H1 (cell line): Measurements from ENCODE around the gene BAZ2B. TPM values are rescaled to one million over a fixed set of nuclear protein-coding genes. Genes with fewer than 3 reads are reported as not detected.

Experiments used
- CTCF ChIA-PET: fragments of 300-600 bp; sonication (Branson Sonifier 250); formaldehyde crosslinking; loops from one replicate; lab custom pipeline; 2021; ENCODE audit not compliant: partially characterized antibody; lab: Charles Lee
- POLR2A ChIA-PET: fragments of 300-600 bp; sonication (Branson Sonifier 250); formaldehyde crosslinking; loops from one replicate; lab custom pipeline; 2021; ENCODE audit warnings: inconsistent platforms; ENCODE audit not compliant: partially characterized antibody; lab: Charles Lee
- DNase-seq, 2 experiments: peaks; one replicate each; pipeline versions ENCODE4 v3.0.0 to v3.0.0-alpha.2; 2010 to 2022; ENCODE audit warnings: low spot score in 2 of 2, low read depth in 1 of 2, mixed read lengths in 1 of 2
- FAIRE-seq: peaks from 2 replicates; lab custom pipeline; 2011; peaks lifted over from hg19 to GRCh38; lab: Jason Lieb, UNC
- H2AFZ ChIP-seq: 2 replicates; pipeline ENCODE4 v1.8.1; 2012; ENCODE audit warnings: low read length, inconsistent platforms
- H2AK5ac ChIP-seq: 2 replicates; pipeline ENCODE4 v1.6.1; 2013; ENCODE audit warnings: low read depth, low read length
- H2BK120ac ChIP-seq: replicated peaks from 2 replicates; pipeline ENCODE3; 2013; ENCODE audit warnings: low read depth, low read length, inconsistent platforms
- H2BK12ac ChIP-seq: 2 replicates; pipeline ENCODE4 v1.6.1; 2013; ENCODE audit warnings: low read depth, low read length
- H2BK15ac ChIP-seq: 2 replicates; pipeline ENCODE4 v1.6.1; 2013; ENCODE audit warnings: low read length
- H2BK20ac ChIP-seq: 2 replicates; pipeline ENCODE4 v1.6.1; 2013; ENCODE audit warnings: low read length
- H2BK5ac ChIP-seq: 2 replicates; pipeline ENCODE4 v1.6.1; 2013; ENCODE audit warnings: low read depth, low read length
- H3K14ac ChIP-seq: 2 replicates; pipeline ENCODE4 v1.6.1; 2013; ENCODE audit warnings: inconsistent platforms; ENCODE audit not compliant: insufficient read length
- H3K18ac ChIP-seq: 2 replicates; pipeline ENCODE4 v1.6.1; 2013; ENCODE audit warnings: low read length; ENCODE audit errors: extremely low read depth
- H3K23ac ChIP-seq: 2 replicates; pipeline ENCODE4 v1.6.1; 2013; ENCODE audit warnings: inconsistent platforms; ENCODE audit not compliant: insufficient read length
- H3K23me2 ChIP-seq: 2 replicates; pipeline ENCODE4 v1.6.1; 2013; ENCODE audit warnings: low read depth, low read length
- H3K27ac ChIP-seq: 2 replicates; pipeline ENCODE4 v1.6.1; 2011; ENCODE audit warnings: low read depth, low read length, inconsistent platforms
- H3K27me3 ChIP-seq, 4 experiments: replicated peaks in 1 of 4; 1 replicate in 1 of 4; 2 replicates in 3 of 4; pipeline versions ENCODE4 v1.6.1 to v1.8.1; 2011 to 2013; ENCODE audit warnings: low read length in 3 of 4, mild to moderate bottlenecking in 3 of 4, inconsistent platforms in 2 of 4, mixed read lengths in 2 of 4, moderate library complexity in 1 of 4; ENCODE audit not compliant: control insufficient read depth in 3 of 4, insufficient read depth in 3 of 4; ENCODE audit errors: extremely low read depth in 1 of 4
- H3K36me3 ChIP-seq, 4 experiments: 2 replicates each; pipeline versions ENCODE4 v1.6.1 to v1.8.1; 2011 to 2013; ENCODE audit warnings: mild to moderate bottlenecking in 4 of 4, low read length in 3 of 4, moderate library complexity in 2 of 4, control low read depth in 1 of 4, inconsistent platforms in 1 of 4; ENCODE audit not compliant: insufficient read depth in 4 of 4, control insufficient read depth in 2 of 4
- H3K4ac ChIP-seq: replicated peaks from 2 replicates; pipeline ENCODE3; 2013; ENCODE audit warnings: low read length, low read depth, mixed read lengths, inconsistent platforms; ENCODE audit not compliant: insufficient read length
- H3K4me1 ChIP-seq, 4 experiments: replicated peaks in 1 of 4; 1 replicate in 1 of 4; 2 replicates in 3 of 4; pipeline versions ENCODE4 v1.6.1 to v1.8.1; 2011 to 2013; ENCODE audit warnings: low read length in 3 of 4, inconsistent platforms in 2 of 4, mixed read lengths in 1 of 4; ENCODE audit not compliant: insufficient read depth in 4 of 4, control insufficient read depth in 3 of 4
- H3K4me2 ChIP-seq, 2 experiments: 2 replicates each; pipeline versions ENCODE4 v1.6.1 to v1.8.1; 2011 to 2013; ENCODE audit warnings: low read depth in 2 of 2, low read length in 2 of 2, control low read depth in 1 of 2, inconsistent platforms in 1 of 2, mild to moderate bottlenecking in 1 of 2; ENCODE audit not compliant: insufficient read depth in 1 of 2
- H3K4me3 ChIP-seq, 4 experiments: fragments of 200-600, 300-600 bp in 1 of 4; sonication (generic), shearing (Covaris generic), sonication (Bioruptor Twin) in 1 of 4; 2 replicates each; pipeline versions ENCODE4 v1.5.1 to v1.8.1; 2011 to 2016; ENCODE audit warnings: low read length in 4 of 4, low read depth in 3 of 4, control low read depth in 2 of 4, inconsistent platforms in 2 of 4, mild to moderate bottlenecking in 2 of 4, mixed read lengths in 1 of 4, moderate library complexity in 1 of 4; ENCODE audit not compliant: insufficient read depth in 2 of 4; ENCODE audit errors: extremely low read depth in 1 of 4
- H3K56ac ChIP-seq: replicated peaks from 2 replicates; pipeline ENCODE3; 2013; ENCODE audit warnings: low read depth, mild to moderate bottlenecking, mixed read lengths, low read length, inconsistent platforms; ENCODE audit not compliant: insufficient read length
- H3K79me1 ChIP-seq: 2 replicates; pipeline ENCODE4 v1.6.1; 2013; ENCODE audit warnings: low read depth, low read length, control low read depth
- H3K79me2 ChIP-seq, 2 experiments: 2 replicates each; pipeline versions ENCODE4 v1.6.1 to v1.8.1; 2012 to 2013; ENCODE audit warnings: low read length in 2 of 2, mild to moderate bottlenecking in 2 of 2, inconsistent platforms in 1 of 2; ENCODE audit not compliant: insufficient read depth in 2 of 2, control insufficient read depth in 1 of 2
- H3K9ac ChIP-seq, 4 experiments: replicated peaks in 1 of 4; 1 replicate in 1 of 4; 2 replicates in 3 of 4; pipeline versions ENCODE4 v1.6.1 to v1.8.1; 2011 to 2013; ENCODE audit warnings: low read depth in 3 of 4, low read length in 3 of 4, control low read depth in 2 of 4, mild to moderate bottlenecking in 2 of 4, moderate library complexity in 2 of 4, inconsistent platforms in 1 of 4; ENCODE audit errors: extremely low read depth in 1 of 4
- H3K9me3 ChIP-seq, 2 experiments: 2 replicates each; pipeline versions ENCODE4 v1.6.1 to v1.8.1; 2012 to 2013; ENCODE audit warnings: mild to moderate bottlenecking in 2 of 2, moderate library complexity in 2 of 2, control low read depth in 1 of 2, inconsistent platforms in 1 of 2, low read depth in 1 of 2, low read length in 1 of 2, mixed read lengths in 1 of 2; ENCODE audit not compliant: insufficient read depth in 2 of 2
- H4K20me1 ChIP-seq, 2 experiments: replicated peaks in 1 of 2; 2 replicates each; pipeline versions ENCODE3 to v1.8.1; 2011 to 2013; ENCODE audit warnings: inconsistent platforms in 2 of 2, low read length in 2 of 2, mild to moderate bottlenecking in 1 of 2; ENCODE audit not compliant: insufficient read depth in 2 of 2, control insufficient read depth in 1 of 2
- H4K5ac ChIP-seq: 2 replicates; pipeline ENCODE4 v1.6.1; 2013; ENCODE audit warnings: low read length, low read depth, mixed read lengths, inconsistent platforms; ENCODE audit not compliant: insufficient read length
- H4K8ac ChIP-seq: 2 replicates; pipeline ENCODE4 v1.8.0; 2013; ENCODE audit warnings: mild to moderate bottlenecking, moderate library complexity, low read length, inconsistent platforms; ENCODE audit not compliant: insufficient read depth; ENCODE audit errors: extremely low read depth
- H4K91ac ChIP-seq: replicated peaks from 2 replicates; pipeline ENCODE3; 2013; ENCODE audit warnings: low read length, mixed read lengths, inconsistent platforms; ENCODE audit not compliant: insufficient read length
- CTBP2 ChIP-seq: IDR thresholded peaks from 2 replicates; pipeline ENCODE4 v1.7.0; 2011; ENCODE audit warnings: borderline replicate concordance, mild to moderate bottlenecking, moderate library complexity, mixed read lengths, low read length; ENCODE audit not compliant: insufficient read depth, insufficient read length
- RFX5 ChIP-seq: IDR thresholded peaks from 2 replicates; pipeline ENCODE4 v1.6.1; 2011; ENCODE audit warnings: low read depth, low read length, improper control_type of control experiment, borderline replicate concordance
- WGBS, 2 experiments: shearing (Covaris generic) in 1 of 2; methylation state at CpG; one replicate each; pipeline versions ENCODE4 v1.1.6 to v1.1.7; 2013 to 2015; ENCODE audit warnings: low lambda C conversion rate in 2 of 2, mixed read lengths in 2 of 2, inconsistent platforms in 1 of 2, low coverage in 1 of 2, missing lambda C conversion rate in 1 of 2; ENCODE audit not compliant: insufficient replicate concordance in 2 of 2, insufficient coverage in 1 of 2, insufficient read length in 1 of 2; ENCODE audit errors: extremely low coverage in 1 of 2, missing lambda C conversion rate in 1 of 2; 5-methylcytosine and 5-hydroxymethylcytosine counted together
- polyA plus RNA-seq, 7 experiments: library from polyadenylated mRNA; depleted of rRNA in 3 of 7; stranded (reverse) in 5 of 7; unstranded in 2 of 7; fragments of >200 nt in 5 of 7; fragments of 200-250 nt in 2 of 7; gene quantifications; 1 replicate in 5 of 7; 2 replicates in 1 of 7; 4 replicates in 1 of 7; pipeline versions ENCODE4 v1.2.1 to v1.2.3, GENCODE V29; 2011 to 2013; ENCODE audit warnings: missing spikeins in 2 of 7, mixed read lengths in 2 of 7
- total RNA-seq: library from RNA; stranded (reverse); fragmentation: NEBNext Ultra II Directional; extraction: Animal tissue kit (Norgen Biotek cat#: 25700); gene quantifications from 2 replicates; pipeline ENCODE4 v1.2.1, GENCODE V29; 2021

BAZ2B gene
- total and polyA plus RNA-seq, 2 of the 8 experiments (the other 6 are each of a cell fraction or from before 2014, with no cell fraction given) = 15.2 to 46.3 TPM

GRCh38 chr2:159272156-159272555 lies 344.2 kb downstream of the BAZ2B start:
- Histone ChIP-seq H3K4me3 (no peak overlapping the region), H4K91ac (no peak overlapping the region), H3K4me2 (no peak overlapping the region), H3K56ac (no peak overlapping the region), H2AK5ac (no peak overlapping the region), H3K4ac (no peak overlapping the region), H2BK12ac (no peak overlapping the region), H3K9ac (no peak overlapping the region), H2BK5ac (no peak overlapping the region), H3K18ac (no peak overlapping the region), H3K9me3 (no peaks in the 10 kb centered on the region), H3K4me1 (no peaks in the 10 kb centered on the region), H3K79me2 (no peaks in the 10 kb centered on the region), H2AFZ (no peak overlapping the region), H3K23me2 (no peaks in the 10 kb centered on the region; the same call in 1 of the 2 replicates), H4K8ac (no peak overlapping the region), H2BK20ac (no peak overlapping the region), H3K79me1 (no peaks in the 10 kb centered on the region), H3K27ac (no peak overlapping the region), H3K27me3 (no peaks in the 10 kb centered on the region), H4K5ac (no peak overlapping the region), H2BK120ac (no peak overlapping the region), H4K20me1 (no peaks in the 10 kb centered on the region), H3K36me3 (peaks cover 0 to 4% (median 0%) of the 10 kb centered on the region in 4 experiments; a peak in 2 of 8 replicates), H2BK15ac (no peak overlapping the region), H3K23ac (no peak overlapping the region), H3K14ac (no peak overlapping the region)
- WGBS, 2 experiments = 81% methylated on average over 5 of the region's 5 CpGs; no CpG with 5 or more reads in 1 of the 2 experiments
- FAIRE-seq = no peak
- TF ChIP-seq RFX5 (no peak), CTBP2 (no peak)
- DNase-seq = no peak
- ChIA-PET POLR2A (interaction anchor here (1.1 kb wide), 1 partner anchor 14 kb away, joined by 3 read pairs; the partner anchor contains the start of gene WDSUB1), CTCF (no interaction called here)
